T-helper 1 cell treated with Interleukin-12 subunit alpha and Interleukin-12 subunit beta and Interleukin-4 antibody, amounts not matched to agents 30 μg/mL and 1 μg/mL, for 36 hours (primary cell): ENCODE measurements around the gene CCDC82.

Experiments used
- H3K27ac Mint-ChIP-seq: one replicate; pipeline ENCODE4 v1.8.0; 2021; ENCODE audit warnings: mild to moderate bottlenecking, mixed read lengths
- H3K27me3 Mint-ChIP-seq: one replicate; pipeline ENCODE4 v1.8.0; 2021; ENCODE audit warnings: low read depth, mixed read lengths
- H3K36me3 Mint-ChIP-seq: one replicate; pipeline ENCODE4 v1.8.0; 2021; ENCODE audit warnings: low read depth, mixed read lengths
- H3K4me1 Mint-ChIP-seq: one replicate; pipeline ENCODE4 v1.8.0; 2021; ENCODE audit warnings: low read depth, mixed read lengths
- H3K4me3 Mint-ChIP-seq: one replicate; pipeline ENCODE4 v1.8.0; 2021; ENCODE audit warnings: mild to moderate bottlenecking, moderate library complexity, mixed read lengths
- H3K9me3 Mint-ChIP-seq: one replicate; pipeline ENCODE4 v1.8.0; 2021; ENCODE audit warnings: mixed read lengths

The CCDC82 gene

DNA sequence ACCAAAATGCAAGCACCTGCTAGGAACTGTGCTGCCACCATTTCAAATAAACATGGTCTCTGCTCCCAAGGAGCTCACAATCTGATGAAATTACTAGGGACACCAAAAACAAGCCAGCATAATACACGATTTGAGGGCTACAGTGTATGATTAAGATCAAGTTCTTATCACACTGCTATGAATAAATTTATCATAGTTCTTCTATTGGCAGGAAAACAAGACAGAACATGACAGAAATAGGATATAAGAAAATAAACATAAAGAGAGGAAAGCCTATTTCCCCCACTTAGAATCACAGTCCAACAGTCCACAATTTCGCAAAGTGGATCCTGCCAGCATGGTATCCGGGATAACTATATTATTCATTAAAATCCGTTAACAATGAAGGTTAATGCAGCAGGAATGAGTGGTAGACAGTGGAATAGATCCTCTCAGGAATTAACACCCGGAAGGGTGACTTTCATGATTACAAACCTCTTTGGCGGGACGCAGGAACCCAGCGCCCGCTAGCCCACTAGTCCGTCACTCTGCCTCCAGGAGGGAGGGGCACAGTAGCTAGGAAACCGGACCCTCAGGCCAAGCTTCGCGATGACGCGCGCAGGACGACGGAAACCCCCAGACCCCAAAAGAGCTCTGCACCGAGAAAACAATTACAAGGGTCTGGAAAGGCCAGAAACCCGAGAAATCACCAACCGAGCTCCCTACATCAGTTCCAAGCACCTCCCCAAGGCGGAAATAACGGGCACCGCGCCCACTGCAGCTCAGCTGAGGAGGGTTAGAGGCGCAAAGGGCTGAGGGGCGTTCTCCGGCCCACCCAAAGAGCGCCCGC lies 607 bp downstream of the CCDC82 start:
- no peaks in the 10 kb centered on the region for H3K9me3 Mint-ChIP-seq
- H3K4me1 Mint-ChIP-seq = peaks cover 39% of the 10 kb centered on the region
- peaks cover 12% of the 10 kb centered on the region for H3K36me3 Mint-ChIP-seq
- H3K27ac Mint-ChIP-seq = peak overlapping the region; percentile 87
- H3K27me3 Mint-ChIP-seq = no peaks in the 10 kb centered on the region
- H3K4me3 Mint-ChIP-seq = peak overlapping the region; percentile 93

DNA sequence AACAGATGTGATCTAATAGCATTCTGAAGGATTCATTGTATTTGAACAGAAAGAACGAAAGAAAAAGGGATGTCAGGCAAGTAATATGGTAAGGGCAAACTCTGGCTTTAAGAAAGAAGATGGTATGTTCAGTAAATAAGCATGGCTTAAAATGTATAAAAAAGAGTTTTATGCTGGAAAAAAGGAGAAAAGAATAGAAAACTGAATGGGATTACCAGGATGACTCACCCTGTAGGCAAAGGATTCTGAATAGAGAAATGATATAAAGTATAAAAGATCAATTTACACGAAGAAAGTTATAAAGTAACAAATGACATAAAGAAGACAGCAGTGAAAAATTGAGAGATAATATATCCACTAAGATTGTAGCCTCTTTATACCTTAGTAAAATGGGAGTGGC lies 4.5 kb downstream of the CCDC82 start:
- Mint-ChIP-seq H3K36me3 (peaks cover 18% of the 10 kb centered on the region), H3K9me3 (no peaks in the 10 kb centered on the region), H3K27me3 (no peaks in the 10 kb centered on the region), H3K4me3 (no peak overlapping the region), H3K4me1 (peaks cover 30% of the 10 kb centered on the region), H3K27ac (no peak overlapping the region)

DNA sequence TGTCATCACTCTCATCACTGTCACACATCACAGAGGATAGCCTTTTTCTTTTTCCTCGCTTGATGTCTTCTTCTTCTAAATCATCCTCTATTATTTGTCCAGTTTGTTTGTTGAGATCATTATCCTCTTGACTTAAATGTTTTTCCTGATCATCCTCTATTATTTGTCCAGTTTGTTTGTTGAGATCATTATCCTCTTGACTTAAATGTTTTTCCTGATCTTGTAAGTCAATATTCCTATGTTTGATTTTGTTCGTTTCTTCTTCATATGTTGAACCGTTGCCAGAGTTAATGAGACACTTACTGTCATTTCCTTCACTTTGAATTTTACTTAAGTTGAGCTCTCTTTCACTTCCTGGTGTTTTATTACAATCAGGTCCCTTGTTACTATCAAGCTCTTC lies 5.6 kb downstream of the CCDC82 start:
- H3K4me1 Mint-ChIP-seq = peaks cover 30% of the 10 kb centered on the region
- H3K27me3 Mint-ChIP-seq = no peaks in the 10 kb centered on the region
- H3K4me3 Mint-ChIP-seq = peak overlapping the region; percentile 69
- no peaks in the 10 kb centered on the region for H3K9me3 Mint-ChIP-seq
- H3K27ac Mint-ChIP-seq = peak overlapping the region; percentile 43
- H3K36me3 Mint-ChIP-seq = peaks cover 17% of the 10 kb centered on the region

DNA sequence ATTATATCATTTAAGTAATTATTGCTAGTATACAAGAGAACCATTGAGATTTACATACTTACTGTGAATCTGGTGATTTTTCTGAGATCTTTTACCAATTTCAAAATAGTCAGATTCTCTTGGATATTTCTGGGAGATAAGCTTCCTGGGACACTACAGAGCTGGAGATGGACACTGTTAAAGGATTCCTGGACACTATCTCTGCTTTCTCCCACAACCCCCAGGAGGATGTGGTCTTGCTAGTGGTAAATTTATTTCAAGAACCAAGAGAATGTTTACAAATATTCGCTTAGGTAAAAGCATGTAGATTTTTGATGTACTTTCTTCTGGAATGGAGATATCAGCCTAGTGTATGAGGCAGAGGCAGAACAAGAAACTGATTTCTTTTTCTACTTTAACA lies 12.9 kb downstream of the CCDC82 start:
- Mint-ChIP-seq H3K27ac (no peak overlapping the region), H3K27me3 (no peaks in the 10 kb centered on the region), H3K36me3 (peaks cover 20% of the 10 kb centered on the region), H3K4me3 (no peak overlapping the region), H3K4me1 (peaks cover 4% of the 10 kb centered on the region), H3K9me3 (no peaks in the 10 kb centered on the region)

DNA sequence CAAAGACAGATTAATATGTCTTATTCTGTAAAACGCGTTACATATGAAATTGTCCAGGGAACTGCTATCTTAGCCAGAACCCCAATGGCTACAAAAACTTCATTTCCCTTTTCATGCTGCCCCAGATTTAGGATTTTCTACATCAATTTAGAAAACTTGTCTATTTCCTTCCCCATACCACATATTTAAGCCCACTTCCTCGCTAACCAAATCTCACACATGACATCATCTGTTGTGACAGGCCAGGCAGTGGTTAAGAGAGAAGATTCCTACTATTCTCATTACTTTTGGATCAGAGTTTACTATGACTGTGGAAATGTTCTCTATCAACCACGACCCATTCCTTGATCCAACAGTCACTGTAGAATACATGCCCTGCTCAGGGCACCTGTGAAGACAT lies 15.9 kb downstream of the CCDC82 start:
- Mint-ChIP-seq H3K27ac (no peak overlapping the region), H3K4me1 (peaks cover 4% of the 10 kb centered on the region)

DNA sequence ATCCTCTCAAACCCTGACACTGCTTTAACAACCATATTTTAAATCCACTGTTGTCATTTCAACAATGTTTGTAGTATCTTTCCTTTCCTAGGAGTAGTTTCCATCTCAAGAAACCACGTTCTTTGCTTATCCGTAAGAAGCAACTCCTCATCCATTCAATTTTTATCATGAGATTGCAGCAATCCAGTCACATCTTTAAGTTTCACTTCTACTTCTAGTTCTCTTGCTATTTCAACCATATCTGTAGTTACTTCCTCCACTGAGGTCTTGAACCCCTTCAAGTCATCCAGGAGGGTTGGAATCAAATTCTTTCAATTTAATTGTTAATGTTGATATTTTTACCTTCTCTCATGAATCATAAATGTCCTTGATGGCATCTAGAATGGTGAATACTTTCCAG lies 22.4 kb downstream of the CCDC82 start:
- Mint-ChIP-seq H3K27ac (peak overlapping the region; percentile 38), H3K9me3 (no peaks in the 10 kb centered on the region), H3K4me3 (no peak overlapping the region), H3K4me1 (no peaks in the 10 kb centered on the region), H3K36me3 (peaks cover 31% of the 10 kb centered on the region), H3K27me3 (no peaks in the 10 kb centered on the region)

More for the DNA sequence above, 15.9 kb downstream of the CCDC82 start:
- H3K36me3 Mint-ChIP-seq = peaks cover 25% of the 10 kb centered on the region
- H3K27me3 Mint-ChIP-seq = no peaks in the 10 kb centered on the region
- no peaks in the 10 kb centered on the region for H3K9me3 Mint-ChIP-seq
- no peak overlapping the region for H3K4me3 Mint-ChIP-seq

DNA sequence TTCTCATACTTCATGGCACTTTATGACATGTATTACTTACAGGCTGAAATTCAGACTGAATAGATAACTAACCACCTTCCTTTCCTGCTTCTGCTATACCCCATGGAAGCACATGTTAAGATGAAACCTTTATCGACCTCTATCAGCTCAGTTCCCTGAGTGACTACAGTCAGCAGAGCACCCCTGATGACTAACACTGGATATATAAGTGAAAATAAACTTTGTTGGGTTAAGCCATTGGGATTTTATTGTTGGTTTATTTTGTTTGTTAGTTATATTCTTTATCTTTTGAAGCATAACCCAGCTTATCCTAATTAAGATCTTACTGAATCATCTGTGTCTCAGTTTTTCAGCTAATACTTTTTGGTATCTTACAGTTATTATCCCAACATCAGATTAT lies 23.7 kb downstream of the CCDC82 start:
- no peak overlapping the region for H3K4me3 Mint-ChIP-seq
- no peaks in the 10 kb centered on the region for H3K4me1 Mint-ChIP-seq
- H3K9me3 Mint-ChIP-seq = no peaks in the 10 kb centered on the region
- no peaks in the 10 kb centered on the region for H3K27me3 Mint-ChIP-seq
- H3K27ac Mint-ChIP-seq = no peak overlapping the region
- peaks cover 28% of the 10 kb centered on the region for H3K36me3 Mint-ChIP-seq

DNA sequence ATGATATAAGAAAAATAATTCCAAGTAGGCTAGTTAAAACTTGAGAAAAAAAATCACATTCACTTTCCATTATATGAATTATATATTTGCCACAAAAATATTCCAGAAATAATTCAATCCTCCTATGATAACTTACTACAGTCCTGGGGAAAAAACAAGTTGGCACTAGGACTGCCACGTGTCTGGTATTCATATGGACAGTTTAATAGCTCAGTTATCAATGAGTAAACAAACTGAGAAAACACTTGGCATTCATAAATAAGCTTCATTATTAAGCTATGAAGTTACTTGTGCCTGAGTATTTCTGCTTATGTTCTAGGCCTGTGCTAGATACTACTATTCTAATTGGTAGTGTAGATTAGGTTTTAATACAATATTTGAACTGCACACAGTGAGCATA lies 24.2 kb downstream of the CCDC82 start:
- Mint-ChIP-seq H3K4me3 (no peak overlapping the region), H3K27me3 (no peaks in the 10 kb centered on the region), H3K27ac (no peak overlapping the region), H3K36me3 (peaks cover 30% of the 10 kb centered on the region), H3K4me1 (no peaks in the 10 kb centered on the region), H3K9me3 (no peaks in the 10 kb centered on the region)

DNA sequence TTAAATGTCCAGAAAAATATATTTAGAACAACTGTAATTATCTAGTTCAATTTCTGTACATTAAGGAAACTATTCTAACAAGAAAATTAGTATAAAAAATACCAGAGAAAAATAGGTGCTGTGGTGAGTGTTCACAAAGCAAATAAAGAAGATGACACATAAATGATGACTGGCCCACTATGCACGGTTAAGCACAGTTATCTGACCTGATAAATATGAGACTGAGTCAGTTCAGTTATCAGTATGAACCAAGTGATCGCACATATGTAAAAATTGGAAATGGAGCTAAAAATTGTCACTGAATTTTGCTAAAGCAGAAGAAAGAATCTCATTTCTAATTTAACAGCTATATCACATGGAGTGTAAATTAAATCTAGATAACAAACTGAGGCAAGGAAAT lies 27.9 kb downstream of the CCDC82 start:
- H3K36me3 Mint-ChIP-seq = peaks cover 31% of the 10 kb centered on the region
- no peaks in the 10 kb centered on the region for H3K27me3 Mint-ChIP-seq
- H3K4me1 Mint-ChIP-seq = peaks cover 10% of the 10 kb centered on the region

DNA sequence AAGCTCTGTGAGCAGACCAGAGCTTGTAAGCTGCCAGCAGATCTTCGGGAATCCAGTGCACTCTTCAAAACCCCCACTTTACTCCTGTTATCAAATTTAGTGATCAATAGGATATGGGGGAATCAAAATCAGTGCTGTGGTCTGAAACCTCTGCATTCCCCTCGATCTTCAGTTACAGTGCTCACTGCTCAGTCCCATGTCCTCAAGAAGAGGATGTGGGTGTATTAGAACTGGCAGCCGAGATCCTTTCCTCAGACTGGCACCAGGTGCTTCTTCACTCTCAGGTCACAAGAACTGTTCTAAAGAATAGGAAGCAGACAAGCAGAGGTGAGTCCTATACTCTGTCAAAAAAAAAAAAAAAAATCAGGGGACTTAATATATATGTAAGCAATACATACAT lies 31.4 kb downstream of the CCDC82 start:
- Mint-ChIP-seq H3K4me1 (peaks cover 10% of the 10 kb centered on the region), H3K4me3 (no peak overlapping the region), H3K36me3 (peaks cover 44% of the 10 kb centered on the region), H3K9me3 (no peaks in the 10 kb centered on the region), H3K27me3 (no peaks in the 10 kb centered on the region), H3K27ac (no peak overlapping the region)

More for the DNA sequence above, 27.9 kb downstream of the CCDC82 start:
- Mint-ChIP-seq H3K4me3 (no peak overlapping the region), H3K27ac (no peak overlapping the region), H3K9me3 (no peaks in the 10 kb centered on the region)

DNA sequence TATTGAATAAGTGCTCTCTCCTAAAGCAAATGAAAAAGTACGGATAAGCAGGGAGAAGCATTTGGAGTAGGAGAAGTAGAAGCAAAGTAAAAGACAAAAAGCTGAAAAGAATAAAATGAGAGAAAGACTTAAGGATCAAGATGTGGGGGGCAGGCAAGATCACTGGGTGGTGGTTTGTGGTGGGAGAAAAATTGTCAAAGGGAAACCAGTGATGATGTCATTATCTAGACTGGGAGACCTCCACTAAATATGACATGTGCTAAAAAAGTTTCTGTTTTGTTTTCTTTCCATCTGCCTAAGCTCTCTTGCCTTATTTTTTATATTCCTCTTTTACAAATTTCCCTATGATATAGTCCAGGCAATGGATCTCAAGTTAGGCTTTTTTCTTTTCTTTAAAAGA lies 31.9 kb downstream of the CCDC82 start:
- H3K9me3 Mint-ChIP-seq = no peaks in the 10 kb centered on the region
- no peak overlapping the region for H3K27ac Mint-ChIP-seq
- no peaks in the 10 kb centered on the region for H3K27me3 Mint-ChIP-seq
- no peak overlapping the region for H3K4me3 Mint-ChIP-seq
- peaks cover 10% of the 10 kb centered on the region for H3K4me1 Mint-ChIP-seq
- H3K36me3 Mint-ChIP-seq = peaks cover 42% of the 10 kb centered on the region

DNA sequence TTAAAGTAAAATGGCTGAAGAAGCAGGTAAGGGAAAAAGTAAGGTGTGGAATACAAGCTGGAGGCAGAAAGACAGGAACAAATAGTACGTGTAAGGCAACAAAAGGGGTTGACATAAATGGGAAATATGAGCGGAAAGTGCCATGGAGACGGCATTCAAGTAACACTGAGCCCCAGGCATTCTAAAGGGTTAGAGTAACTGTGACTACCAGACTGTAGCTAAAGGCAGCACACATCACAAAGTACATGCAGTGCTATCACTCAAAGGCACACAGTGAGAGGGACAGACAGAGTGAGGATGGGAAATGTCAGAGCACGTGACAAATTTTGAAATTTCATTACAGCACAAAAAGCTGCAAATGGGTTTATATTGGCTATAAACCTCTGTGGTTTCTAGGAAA lies 32.9 kb downstream of the CCDC82 start:
- H3K4me3 Mint-ChIP-seq = no peak overlapping the region
- peaks cover 10% of the 10 kb centered on the region for H3K4me1 Mint-ChIP-seq
- no peaks in the 10 kb centered on the region for H3K9me3 Mint-ChIP-seq
- peaks cover 40% of the 10 kb centered on the region for H3K36me3 Mint-ChIP-seq
- no peaks in the 10 kb centered on the region for H3K27me3 Mint-ChIP-seq
- H3K27ac Mint-ChIP-seq = no peak overlapping the region

DNA sequence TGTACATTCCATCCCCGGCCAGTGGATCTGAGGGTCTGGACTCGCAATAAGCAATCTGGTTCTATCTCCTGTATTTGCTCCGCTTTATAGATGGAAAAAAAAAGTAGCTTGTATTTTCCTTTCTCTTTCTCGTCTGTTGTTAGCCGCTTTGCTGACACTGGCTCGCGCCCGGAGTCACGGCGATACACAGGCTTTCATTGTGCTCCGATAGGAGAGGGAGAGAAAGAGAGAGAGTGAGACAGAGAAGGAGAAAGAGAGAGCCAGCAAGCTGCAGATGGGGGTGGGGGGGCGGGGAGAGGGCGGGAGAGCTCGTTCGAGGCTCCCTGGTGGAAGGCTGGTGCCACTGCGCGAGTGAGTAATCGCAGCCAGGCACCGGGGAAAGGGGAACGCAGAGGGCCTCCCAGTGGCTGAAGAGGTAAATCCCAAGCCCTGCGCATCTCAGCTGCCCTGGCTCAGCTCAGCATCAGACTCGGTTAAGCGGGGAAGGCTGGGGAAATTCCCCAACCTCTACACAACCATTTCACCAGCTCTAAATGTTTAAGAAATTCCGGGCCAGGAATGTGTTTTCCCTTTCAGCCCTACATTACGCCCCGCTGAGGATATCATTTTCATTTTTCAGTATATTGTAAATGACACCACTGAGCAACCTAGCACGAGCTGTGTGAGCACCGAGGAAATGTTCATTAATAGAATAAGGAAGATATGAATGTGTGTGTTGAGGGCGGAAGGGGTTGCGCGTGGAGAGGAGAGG lies 46.6 kb downstream of the CCDC82 start, which contains the start of gene MAML2:
Gene MAML2 (minus strand): TSS at position 235 of the 751 bp plus-strand sequence. CDS start 1,300 bp downstream, outside the sequence.
- Mint-ChIP-seq H3K27ac (peak within 1 kb of the TSS; percentile 87), H3K36me3 (peaks cover 3% of the 10 kb centered on the region), H3K9me3 (no peaks in the 10 kb centered on the region), H3K4me3 (peak within 1 kb of the TSS; percentile 97), H3K4me1 (peaks cover 41% of the 10 kb centered on the region), H3K27me3 (no peaks in the 10 kb centered on the region)

DNA sequence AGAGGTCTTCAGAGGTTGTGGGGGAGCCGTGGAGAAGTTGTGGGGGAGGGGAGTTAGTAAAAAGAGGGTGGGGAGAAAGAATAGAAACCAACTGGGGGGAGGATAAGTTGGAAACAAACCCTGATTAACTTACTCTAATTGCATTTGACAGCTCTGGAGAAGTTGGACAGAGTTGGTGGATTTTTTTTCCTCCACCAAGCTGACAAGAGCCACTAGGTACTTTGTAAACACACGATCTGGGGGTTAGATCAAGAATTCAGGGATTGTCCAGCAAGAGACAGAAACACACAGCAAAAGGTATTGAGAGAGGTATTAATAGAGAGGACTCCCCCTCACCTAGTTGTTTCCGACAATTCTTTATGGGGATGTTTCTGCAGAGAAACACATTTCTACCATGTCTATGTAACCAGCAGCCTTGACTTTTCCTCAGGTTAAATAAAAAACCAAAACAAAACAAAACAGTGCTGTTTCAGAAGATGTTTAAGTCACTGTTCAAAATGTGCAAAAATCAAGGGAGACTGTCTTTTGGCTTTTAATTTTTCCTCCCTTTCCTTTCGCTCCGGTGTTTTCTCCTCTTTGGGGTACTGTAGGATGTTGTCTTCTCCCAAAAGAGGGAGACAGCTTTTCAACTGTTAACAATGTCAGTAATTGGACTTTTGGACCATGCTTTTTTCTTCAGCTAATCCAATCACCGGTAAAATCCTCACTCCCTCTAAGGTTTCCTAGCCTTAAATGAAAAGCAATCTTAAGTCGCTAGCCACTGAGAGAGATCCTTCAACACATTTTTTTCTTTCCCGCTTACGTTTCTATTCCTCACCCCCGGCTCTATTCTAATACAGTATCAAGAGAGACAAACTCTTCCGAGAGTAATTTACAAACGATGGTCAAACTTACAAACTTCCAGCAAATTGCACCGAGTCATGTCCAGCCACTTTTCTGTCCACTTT lies 47.4 kb downstream of the CCDC82 start:
- Mint-ChIP-seq H3K27me3 (no peaks in the 10 kb centered on the region), H3K27ac (peak overlapping the region; percentile 87), H3K4me3 (peak overlapping the region; percentile 97), H3K9me3 (no peaks in the 10 kb centered on the region), H3K36me3 (peaks cover 3% of the 10 kb centered on the region), H3K4me1 (peaks cover 50% of the 10 kb centered on the region)
